HG03196 (cell line): ENCODE results near the gene SMARCA2.

Source experiments
- ATAC-seq: cut with Tn5 transposase; IDR thresholded peaks from one replicate; pipeline ENCODE4 v1.9.1; 2021; ENCODE audit not compliant: unreplicated experiment

Gene SMARCA2

DNA sequence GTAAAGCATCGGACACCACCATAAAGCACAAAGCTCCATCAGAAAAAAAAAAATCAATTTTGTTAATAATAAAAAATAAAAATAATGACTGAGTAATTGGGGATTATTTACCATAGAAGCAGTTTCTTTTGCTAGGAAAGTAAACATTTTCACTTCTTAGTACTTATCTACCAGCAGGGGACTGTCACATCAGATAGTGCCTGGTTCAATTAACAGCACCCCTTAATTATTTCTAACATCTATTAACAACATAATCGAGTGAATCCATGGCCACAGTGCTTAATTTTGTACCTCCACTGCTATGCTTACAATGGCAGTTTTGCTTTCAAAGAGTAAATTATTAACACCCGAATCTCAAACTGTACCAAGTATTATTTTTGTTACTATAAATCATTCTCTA is 221.7 kb downstream of the SMARCA2 start:
- no peak for ATAC-seq

DNA sequence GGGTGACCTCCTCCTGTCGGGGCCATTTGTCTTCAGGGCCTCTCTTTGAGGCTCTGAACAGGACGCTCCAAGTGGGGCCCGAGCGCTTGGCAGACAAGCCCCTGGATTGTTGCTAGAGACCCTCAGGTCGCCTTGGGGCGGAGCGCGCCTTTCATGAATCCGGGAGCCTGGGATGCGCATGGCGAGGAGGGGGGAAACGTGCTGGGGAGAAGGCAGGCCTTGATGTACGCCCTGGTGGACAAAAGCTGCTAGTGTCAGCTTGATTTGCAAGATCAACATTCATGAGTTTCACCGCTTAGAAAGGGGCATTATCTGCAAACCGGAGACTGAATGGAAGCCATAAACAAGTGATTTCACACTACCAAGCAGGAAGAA is 226.3 kb downstream of the SMARCA2 start:
- no peak for ATAC-seq

DNA sequence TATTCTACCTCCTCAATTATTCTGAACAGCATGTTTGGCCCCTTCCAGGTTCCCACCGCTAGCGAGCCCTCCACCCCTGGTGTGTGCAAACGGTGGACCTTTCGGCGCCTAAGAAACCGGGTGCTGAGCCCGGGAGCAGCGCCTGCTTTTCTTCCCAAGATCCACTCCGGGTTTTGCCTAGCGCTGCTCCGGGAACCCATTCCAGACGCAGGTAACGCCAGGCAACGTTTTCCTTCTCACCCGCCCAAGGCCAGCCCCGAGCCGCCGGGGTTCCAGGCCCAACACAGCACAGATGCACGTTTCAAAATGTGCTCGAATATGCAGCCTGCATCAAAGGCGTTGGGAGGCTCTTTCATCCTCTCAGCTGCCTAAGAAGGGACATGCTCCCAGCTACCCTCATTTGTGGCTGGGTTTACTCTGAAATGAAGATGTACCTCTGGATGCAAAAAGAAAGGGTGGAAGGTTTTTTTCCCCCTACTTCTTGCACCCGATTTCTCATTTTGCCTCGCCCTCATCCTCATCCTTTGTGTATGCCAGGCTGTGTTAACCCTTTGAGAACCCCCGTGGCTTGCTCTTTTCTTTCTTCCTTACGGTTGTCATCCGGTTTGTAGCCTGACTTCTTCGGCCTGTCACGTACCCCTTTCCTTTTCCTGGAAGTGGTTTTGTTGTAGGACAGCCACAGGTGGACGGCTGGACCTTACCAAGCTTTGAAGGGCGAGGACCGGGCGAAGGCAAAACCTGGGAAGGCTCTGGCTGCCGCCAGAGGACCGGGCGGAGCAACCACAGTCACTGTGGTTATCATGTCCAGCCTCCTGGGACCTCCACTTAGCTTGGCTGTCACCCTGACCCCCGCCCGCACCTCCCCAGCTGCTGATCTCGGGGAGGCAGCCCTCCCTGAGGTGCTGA is 226.9 kb downstream of the SMARCA2 start:
- ATAC-seq = peak; percentile 85

DNA sequence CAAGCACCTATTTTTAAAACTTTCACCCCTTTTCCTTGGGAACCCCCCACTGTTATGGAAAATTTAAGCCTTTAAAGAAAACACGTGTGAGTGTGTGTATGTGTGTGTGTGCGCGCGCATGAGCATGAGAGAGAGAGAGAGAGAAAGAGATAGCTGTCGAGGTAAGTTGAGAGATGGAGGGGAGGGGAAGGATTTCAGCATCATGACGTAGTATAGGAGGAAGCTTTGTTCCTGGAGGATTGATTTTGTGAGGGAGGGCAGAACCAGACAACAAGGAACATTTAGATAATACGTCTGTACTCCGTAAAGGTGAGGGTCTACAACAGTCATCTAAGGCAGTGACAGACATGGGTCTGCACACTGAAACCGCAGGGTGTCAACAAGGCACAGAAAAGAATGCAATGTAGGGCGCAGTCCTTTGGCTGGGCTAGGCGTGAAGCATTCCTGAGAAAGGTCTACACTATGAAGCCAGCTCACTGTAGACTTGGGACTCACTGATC is 227.7 kb downstream of the SMARCA2 start:
- ATAC-seq = no peak
